Heart left ventricle (tissue), 16 donors: ENCODE measurements around the gene ANKS3. TPM values are rescaled to one million over a fixed set of nuclear protein-coding genes. Genes with fewer than 3 reads are reported as not detected.

Source experiments
- ATAC-seq, 4 donors: fragments of 200-7000 bp; cut with Tn5 transposase; one replicate each; pipeline ENCODE4 v1.9.1; 2020 to 2022; ENCODE audit warnings: moderate library complexity in 4 of 4, mild to moderate bottlenecking in 3 of 4, moderate number of reproducible peaks in 1 of 4
- DNase-seq, 5 donors: peaks; one replicate each; pipeline ENCODE4 v3.0.0-alpha.2; 2020
- H3K27ac ChIP-seq, 12 donors: fragments of 200-600 bp; sonication (generic) in 4 of 12; one replicate each; pipeline versions ENCODE4 v1.5.0 to v1.8.0; 2016 to 2022; ENCODE audit warnings: mild to moderate bottlenecking in 2 of 12
- H3K27me3 ChIP-seq, 9 donors: fragments of 200-600 bp; sonication (generic) in 2 of 9; one replicate each; pipeline versions ENCODE4 v1.5.1 to v1.8.0; 2016 to 2022; ENCODE audit warnings: mild to moderate bottlenecking in 3 of 9
- H3K36me3 ChIP-seq, 9 donors: fragments of 200-600 bp; sonication (generic) in 2 of 9; one replicate each; pipeline versions ENCODE4 v1.5.0 to v1.8.0; 2018 to 2022; ENCODE audit warnings: mild to moderate bottlenecking in 2 of 9
- H3K4me1 ChIP-seq, 12 donors: fragments of 200-600 bp; sonication (generic) in 4 of 12; one replicate each; pipeline versions ENCODE4 v1.5.0 to v1.8.0; 2016 to 2022; ENCODE audit warnings: mild to moderate bottlenecking in 3 of 12
- H3K4me3 ChIP-seq, 12 donors: fragments of 200-600 bp; sonication (generic) in 4 of 12; one replicate each; pipeline versions ENCODE4 v1.5.0 to v1.8.0; 2017 to 2022; ENCODE audit warnings: mild to moderate bottlenecking in 9 of 12, moderate library complexity in 4 of 12
- H3K9me3 ChIP-seq, 12 donors: fragments of 200-600 bp; sonication (generic) in 4 of 12; one replicate each; pipeline versions ENCODE4 v1.5.0 to v1.8.0; 2016 to 2022; ENCODE audit warnings: mild to moderate bottlenecking in 1 of 12
- POLR2A ChIP-seq, 2 donors: fragments of 450-650 bp; IDR thresholded peaks; one replicate each; pipeline ENCODE4 v1.6.1; 2017; ENCODE audit warnings: antibody characterized with exemption in 2 of 2, mild to moderate bottlenecking in 2 of 2, moderate library complexity in 2 of 2
- WGBS, 4 donors: extraction: QIAGEN DNeasy Blood & Tissue Kit in 2 of 4; methylation state at CpG; one replicate each; pipeline versions ENCODE4 v1.1.5 to v1.1.7; 2013 to 2018; 5-methylcytosine and 5-hydroxymethylcytosine counted together
- intact Hi-C, 10 donors: fragments of 100-400 bp; cut with DNase I; formaldehyde crosslinking; loops; one replicate each; pipeline versions ENCODE4 v1.11.1 to v1.14.2; 2022
- polyA plus RNA-seq, 2 donors: library from polyadenylated mRNA; stranded (reverse); fragments of 200-250 nt; gene quantifications; one replicate each; pipeline ENCODE4 v1.2.3, GENCODE V29; 2013
- total RNA-seq, 9 donors: library from RNA; depleted of rRNA in 2 of 9; stranded (reverse); fragments of >200 nt in 2 of 9; fragmentation: NEBNext Ultra II Directional in 3 of 9; extraction: Animal tissue kit (Norgen Biotek cat#: 25700) in 3 of 9; gene quantifications; one replicate each; pipeline versions ENCODE4 v1.1.0 to v1.2.4, GENCODE V29; 2016 to 2023
- TF ChIP-seq, protein P1 (sequence below), 12 donors: fragments of 200-600 bp; sonication (generic) in 4 of 12; IDR thresholded peaks; one replicate each; pipeline versions ENCODE4 v1.5.0 to v1.8.0; 2018 to 2022; ENCODE audit warnings: antibody characterized with exemption in 12 of 12, mild to moderate bottlenecking in 5 of 12
- donor health status: ischemic (EF 13 %, LVEDD 7.1; RV severe dilation, severe dysfunction).
- donor health status: healthy with polysubstance abuse.
- donor health status: DM: no; HTN: yes; CAD: no.
- donor health status: DM: no; HTN: no; CAD: no.
- donor health status: ischemic (EF 25% LVEDD 6.9; RV normal size, moderate dysfunction).
- donor health status: ischemic (EF 25% LVEDD 5.7; RV mildly dilated, moderate dysfunction).
- donor health status: healthy.
- donor health status: DM: yes; HTN: yes; CAD: no.
- donor health status: ischemic (EF 35%, LVEDD 5.7; RV mildly dilated, moderate dysfunction).
- donor health status: nonischemic (EF 11% LVEDD 7.7; RV severe dilation, severe dysfunction).
- donor health status: DM: yes; HTN: yes; CAD: no.
- donor health status: PGD.
- donor health status: ischemic (EF 29% LVEDD 5.4; RV normal size, mild dysfunction).
- donor health status: nonischemic (EF 23%, LVEDD 6.1; RV moderate dilation, normal function).

Gene ANKS3
- total and polyA plus RNA-seq, 11 donors = 5.1 to 12.7 (median 9.2) TPM

- Histone ChIP-seq H3K9me3 (no peaks in the 10 kb centered on the region), H3K27me3 (no peaks in the 10 kb centered on the region), H3K4me3 (no peak overlapping the region), H3K4me1 (peaks cover 0 to 34% (median 12%) of the 10 kb centered on the region in 12 donors), H3K27ac (no peak overlapping the region), H3K36me3 (peaks cover 0 to 83% (median 68%) of the 10 kb centered on the region in 9 donors)
- 87 to 92% (median 89%) methylated on average over 8 to 20 of the region's 20 CpGs for WGBS, 4 donors
- ATAC-seq (no peak), DNase-seq (no peak)
- no peak for TF ChIP-seq POLR2A (IDR thresholded peaks at IDR 0.05)
- TF ChIP-seq, protein P1, sequence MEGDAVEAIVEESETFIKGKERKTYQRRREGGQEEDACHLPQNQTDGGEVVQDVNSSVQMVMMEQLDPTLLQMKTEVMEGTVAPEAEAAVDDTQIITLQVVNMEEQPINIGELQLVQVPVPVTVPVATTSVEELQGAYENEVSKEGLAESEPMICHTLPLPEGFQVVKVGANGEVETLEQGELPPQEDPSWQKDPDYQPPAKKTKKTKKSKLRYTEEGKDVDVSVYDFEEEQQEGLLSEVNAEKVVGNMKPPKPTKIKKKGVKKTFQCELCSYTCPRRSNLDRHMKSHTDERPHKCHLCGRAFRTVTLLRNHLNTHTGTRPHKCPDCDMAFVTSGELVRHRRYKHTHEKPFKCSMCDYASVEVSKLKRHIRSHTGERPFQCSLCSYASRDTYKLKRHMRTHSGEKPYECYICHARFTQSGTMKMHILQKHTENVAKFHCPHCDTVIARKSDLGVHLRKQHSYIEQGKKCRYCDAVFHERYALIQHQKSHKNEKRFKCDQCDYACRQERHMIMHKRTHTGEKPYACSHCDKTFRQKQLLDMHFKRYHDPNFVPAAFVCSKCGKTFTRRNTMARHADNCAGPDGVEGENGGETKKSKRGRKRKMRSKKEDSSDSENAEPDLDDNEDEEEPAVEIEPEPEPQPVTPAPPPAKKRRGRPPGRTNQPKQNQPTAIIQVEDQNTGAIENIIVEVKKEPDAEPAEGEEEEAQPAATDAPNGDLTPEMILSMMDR (IDR thresholded peaks at IDR 0.05) = no peak
- intact Hi-C loops = no loop called here
Observed at GRCh38 chr16:4666537-4667202, 67.4 kb downstream of the ANKS3 start.

DNA sequence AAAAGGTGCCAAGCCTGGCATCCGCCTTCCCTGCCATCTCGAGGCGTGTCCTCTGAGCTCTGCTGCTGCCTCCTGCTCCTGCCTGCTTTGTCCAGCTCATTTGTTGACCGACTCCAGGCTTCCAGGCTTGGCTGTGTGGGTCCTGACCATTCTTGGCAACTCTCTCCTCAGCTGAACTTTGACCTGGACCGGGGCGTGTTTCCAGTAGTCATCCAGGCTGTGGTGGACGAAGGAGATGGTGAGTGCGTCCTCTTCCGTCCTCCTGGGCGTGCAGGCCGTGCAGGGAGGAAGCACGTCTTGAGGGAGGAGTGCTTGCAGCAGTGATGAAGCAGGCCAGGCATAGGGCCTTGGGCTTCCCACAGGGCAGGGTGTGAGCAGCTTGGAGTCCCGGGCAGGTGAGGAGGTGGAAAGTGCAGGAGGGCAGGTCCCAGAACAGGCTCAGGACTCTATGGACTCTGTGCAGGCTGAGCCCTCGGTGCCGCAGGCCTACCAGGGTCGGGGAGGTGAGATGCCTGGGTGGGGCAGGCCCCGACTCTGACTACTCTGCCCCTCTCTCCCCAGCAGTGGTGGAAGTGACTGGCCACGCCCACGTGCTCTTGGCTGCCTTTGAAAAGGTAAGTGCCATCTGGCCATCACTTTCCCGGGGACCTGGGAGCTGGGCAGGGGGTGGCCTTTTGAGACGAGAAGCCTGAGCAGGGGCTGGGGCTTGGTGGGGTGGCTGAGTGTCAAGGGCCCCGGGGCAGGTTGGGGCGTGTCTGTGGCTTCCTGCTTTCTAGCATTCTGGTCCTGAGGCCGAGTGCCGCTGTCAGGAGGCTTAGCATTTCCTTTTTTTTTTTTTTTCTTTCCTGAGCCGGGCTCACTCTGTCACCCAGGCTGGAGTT, 69.3 kb downstream of the ANKS3 start:
- peak overlapping the region in 4 of 12 donors; percentile 20 to 77 (median 29) for H3K27ac ChIP-seq
- H3K4me3 ChIP-seq = no peak overlapping the region
- no peaks in the 10 kb centered on the region for H3K9me3 ChIP-seq
- peak in 3 of 4 donors; percentile 46 to 51 (median 50) for ATAC-seq
- H3K36me3 ChIP-seq = peaks cover 0 to 67% (median 53%) of the 10 kb centered on the region in 9 donors
- intact Hi-C loops = no loop called here
- H3K4me1 ChIP-seq = peaks cover 0 to 45% (median 23%) of the 10 kb centered on the region in 12 donors
- WGBS, 4 donors = 61 to 72% (median 63%) methylated on average over 24 to 26 of the region's 26 CpGs
- peak in 3 of 5 donors; percentile 42 to 74 (median 56) for DNase-seq
- TF ChIP-seq, protein P1 (IDR thresholded peaks at IDR 0.05) = no peak
- no peak for TF ChIP-seq POLR2A (IDR thresholded peaks at IDR 0.05)
- no peaks in the 10 kb centered on the region for H3K27me3 ChIP-seq

DNA sequence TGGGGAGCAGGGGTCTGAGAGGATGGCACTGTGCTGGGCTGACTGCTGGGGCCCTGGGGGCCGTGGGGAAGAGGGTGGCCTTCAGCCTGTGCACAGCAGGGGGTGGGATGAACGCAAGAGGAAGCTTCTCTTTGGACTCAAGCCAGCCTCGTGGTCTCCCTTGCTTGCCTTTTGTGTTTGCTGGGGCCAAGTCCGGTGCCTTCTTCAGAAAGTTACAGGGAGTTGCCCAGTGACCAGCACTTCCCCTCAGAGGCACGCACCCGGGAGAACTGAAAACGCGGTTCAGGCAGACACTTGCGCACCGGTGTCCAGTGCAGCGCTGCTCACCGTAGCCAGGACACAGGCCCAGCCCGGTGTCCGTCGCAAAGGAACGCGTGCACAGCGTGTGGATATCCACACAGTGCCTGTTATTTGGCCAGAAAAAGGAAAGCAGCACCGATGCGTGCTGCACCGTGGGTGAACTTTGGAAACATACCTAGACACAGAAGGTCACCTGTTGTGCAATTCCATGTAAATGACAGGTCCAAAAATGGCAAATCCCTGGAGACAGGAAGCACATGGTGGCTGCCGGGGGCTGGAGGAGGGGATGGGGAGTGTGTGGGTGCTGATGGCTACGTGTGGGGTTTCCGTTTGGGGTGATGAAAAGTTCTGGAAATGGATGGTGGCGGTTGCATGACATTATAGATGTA, 70.2 kb downstream of the ANKS3 start:
- Histone ChIP-seq H3K4me3 (no peak overlapping the region), H3K9me3 (no peaks in the 10 kb centered on the region), H3K27me3 (no peaks in the 10 kb centered on the region), H3K4me1 (peaks cover 0 to 49% (median 26%) of the 10 kb centered on the region in 12 donors), H3K36me3 (peaks cover 0 to 67% (median 47%) of the 10 kb centered on the region in 9 donors), H3K27ac (peak overlapping the region in 4 of 12 donors; percentile 8 to 77 (median 32))
- WGBS, 4 donors = 65 to 78% (median 70%) methylated on average over 25 of the region's 25 CpGs
- ATAC-seq (peak in 3 of 4 donors; percentile 27 to 57 (median 28)), DNase-seq (peak in 4 of 5 donors; percentile 59 to 74 (median 67))
- TF ChIP-seq, protein P1 (IDR thresholded peaks at IDR 0.05) = no peak
- no peak for TF ChIP-seq POLR2A (IDR thresholded peaks at IDR 0.05)
- intact Hi-C loops = no loop called here
